ENCODE data around the gene PNP. TPM values are rescaled to one million over a fixed set of nuclear protein-coding genes. Genes with fewer than 3 reads are reported as not detected.

The PNP gene
- total RNA-seq, 4 donors from 2014 or later, result 51.4 to 70.1 (median 53.7) TPM

DNA sequence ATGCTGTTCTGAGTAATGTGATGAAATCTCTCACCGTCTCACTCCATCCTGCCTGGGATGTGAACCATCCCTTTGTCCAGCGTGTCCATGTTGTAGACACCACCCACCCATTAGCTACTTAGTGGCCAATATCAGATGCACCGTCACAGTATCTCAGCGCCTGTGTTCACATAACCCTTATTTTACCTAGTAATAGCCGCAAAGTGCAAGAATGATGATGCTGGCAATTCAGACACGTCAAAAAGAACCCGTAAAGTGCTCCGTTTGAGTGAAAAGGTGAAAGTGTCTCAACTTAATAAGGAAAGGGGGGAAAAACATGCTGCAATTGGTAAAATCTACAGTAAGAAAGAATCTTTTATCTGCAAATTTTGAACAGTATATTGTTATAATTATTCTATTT lies 39.2 kb downstream of the PNP start:
- Histone ChIP-seq H3K9me3 (no peaks in the 10 kb centered on the region), H3K4me1 (no peaks in the 10 kb centered on the region), H3K36me3 (no peaks in the 10 kb centered on the region), H3K27me3 (no peaks in the 10 kb centered on the region), H3K4me3 (no peak overlapping the region), H3K27ac (no peak overlapping the region)
- no peak for DNase-seq
- TF ChIP-seq, protein P1, sequence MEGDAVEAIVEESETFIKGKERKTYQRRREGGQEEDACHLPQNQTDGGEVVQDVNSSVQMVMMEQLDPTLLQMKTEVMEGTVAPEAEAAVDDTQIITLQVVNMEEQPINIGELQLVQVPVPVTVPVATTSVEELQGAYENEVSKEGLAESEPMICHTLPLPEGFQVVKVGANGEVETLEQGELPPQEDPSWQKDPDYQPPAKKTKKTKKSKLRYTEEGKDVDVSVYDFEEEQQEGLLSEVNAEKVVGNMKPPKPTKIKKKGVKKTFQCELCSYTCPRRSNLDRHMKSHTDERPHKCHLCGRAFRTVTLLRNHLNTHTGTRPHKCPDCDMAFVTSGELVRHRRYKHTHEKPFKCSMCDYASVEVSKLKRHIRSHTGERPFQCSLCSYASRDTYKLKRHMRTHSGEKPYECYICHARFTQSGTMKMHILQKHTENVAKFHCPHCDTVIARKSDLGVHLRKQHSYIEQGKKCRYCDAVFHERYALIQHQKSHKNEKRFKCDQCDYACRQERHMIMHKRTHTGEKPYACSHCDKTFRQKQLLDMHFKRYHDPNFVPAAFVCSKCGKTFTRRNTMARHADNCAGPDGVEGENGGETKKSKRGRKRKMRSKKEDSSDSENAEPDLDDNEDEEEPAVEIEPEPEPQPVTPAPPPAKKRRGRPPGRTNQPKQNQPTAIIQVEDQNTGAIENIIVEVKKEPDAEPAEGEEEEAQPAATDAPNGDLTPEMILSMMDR (IDR thresholded peaks at IDR 0.05), result no peak
- no peak for TF ChIP-seq POLR2A (IDR thresholded peaks at IDR 0.05)

DNA sequence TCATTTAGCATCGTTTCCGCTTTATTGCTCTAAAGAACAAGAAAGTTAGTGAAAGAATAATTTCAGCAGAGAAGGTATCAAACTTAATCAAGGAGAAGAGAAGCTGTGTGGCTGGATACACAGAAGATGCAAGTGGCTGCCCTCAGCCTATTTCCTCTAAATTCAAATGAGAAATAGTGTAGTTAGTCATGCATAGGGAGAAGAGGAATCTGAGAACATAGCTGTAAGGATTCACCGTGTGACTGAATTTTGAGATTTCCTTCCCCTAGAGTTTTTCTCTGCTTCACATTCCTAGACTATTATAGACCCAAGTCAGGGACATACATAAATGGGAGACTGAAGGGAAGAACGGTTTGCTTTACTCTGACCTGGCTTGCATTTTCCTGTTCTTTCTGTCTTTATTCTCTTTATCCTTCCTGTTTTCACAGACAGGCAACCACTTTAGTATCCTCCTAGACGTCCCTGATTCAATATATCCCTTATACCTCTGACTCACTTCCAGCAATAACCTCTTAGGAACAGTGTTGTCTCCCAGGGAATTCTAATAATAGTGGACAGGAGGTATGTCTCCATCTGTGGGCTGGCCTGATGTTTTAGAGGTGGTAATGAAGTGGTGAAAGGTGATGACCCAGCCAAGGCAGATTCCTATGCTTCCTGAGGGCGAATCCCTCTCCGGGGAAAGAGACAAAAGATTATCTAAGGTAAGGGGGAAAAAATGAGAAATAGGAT lies 43.1 kb downstream of the PNP start:
- no peak for TF ChIP-seq POLR2A (IDR thresholded peaks at IDR 0.05)
- TF ChIP-seq, protein P1 (IDR thresholded peaks at IDR 0.05), result no peak
- Histone ChIP-seq H3K9me3 (no peaks in the 10 kb centered on the region), H3K4me1 (no peaks in the 10 kb centered on the region), H3K27ac (no peak overlapping the region), H3K4me3 (no peak overlapping the region), H3K36me3 (no peaks in the 10 kb centered on the region), H3K27me3 (no peaks in the 10 kb centered on the region)
- DNase-seq, result no peak

DNA sequence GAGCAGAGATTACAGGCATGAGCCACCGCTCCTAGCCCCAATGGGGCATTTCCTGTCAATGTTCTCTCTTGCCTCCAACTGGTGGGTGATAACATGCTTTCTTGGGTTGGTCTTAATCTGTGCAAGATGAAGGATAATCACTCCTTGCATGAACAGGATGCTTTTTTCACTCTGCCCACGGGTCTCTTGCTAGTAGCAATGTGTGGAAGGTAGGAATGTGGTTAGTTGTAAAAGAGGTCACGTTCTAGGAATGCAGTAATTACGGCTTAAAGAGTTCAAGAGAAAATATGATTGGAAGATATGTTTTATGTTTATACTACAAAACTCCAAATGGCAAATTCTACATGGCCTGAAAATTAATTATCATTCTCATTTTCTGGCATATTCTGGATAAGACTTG lies 46.6 kb downstream of the PNP start:
- H3K9me3 ChIP-seq, result no peaks in the 10 kb centered on the region
- no peak for TF ChIP-seq POLR2A (IDR thresholded peaks at IDR 0.05)
- TF ChIP-seq, protein P1 (IDR thresholded peaks at IDR 0.05), result no peak
- H3K4me1 ChIP-seq, result no peaks in the 10 kb centered on the region
- H3K27me3 ChIP-seq, result no peaks in the 10 kb centered on the region
- DNase-seq, result no peak
- no peak overlapping the region for H3K4me3 ChIP-seq
- no peaks in the 10 kb centered on the region for H3K36me3 ChIP-seq
- H3K27ac ChIP-seq, result no peak overlapping the region

DNA sequence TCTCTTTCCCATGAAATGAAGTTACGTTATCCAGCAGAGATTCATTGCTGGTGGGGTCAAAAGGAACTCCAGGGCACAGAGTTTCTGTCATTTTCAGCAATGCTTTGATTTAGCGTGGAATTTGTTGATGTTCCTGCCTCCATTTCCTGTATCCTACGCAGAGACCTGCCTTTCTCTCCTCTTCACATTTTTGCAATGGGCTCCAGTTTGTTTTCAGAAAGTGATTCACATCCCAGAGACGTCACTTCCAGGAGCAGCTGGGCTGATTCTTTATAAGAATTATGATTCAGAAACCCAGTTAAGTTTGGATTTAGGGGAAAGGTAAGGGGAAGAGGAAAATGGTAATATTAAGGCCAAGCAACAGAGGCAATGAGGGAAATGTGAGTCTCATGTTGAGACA lies 47.7 kb downstream of the PNP start:
- Histone ChIP-seq H3K36me3 (no peaks in the 10 kb centered on the region), H3K27ac (no peak overlapping the region), H3K4me1 (no peaks in the 10 kb centered on the region)

DNA sequence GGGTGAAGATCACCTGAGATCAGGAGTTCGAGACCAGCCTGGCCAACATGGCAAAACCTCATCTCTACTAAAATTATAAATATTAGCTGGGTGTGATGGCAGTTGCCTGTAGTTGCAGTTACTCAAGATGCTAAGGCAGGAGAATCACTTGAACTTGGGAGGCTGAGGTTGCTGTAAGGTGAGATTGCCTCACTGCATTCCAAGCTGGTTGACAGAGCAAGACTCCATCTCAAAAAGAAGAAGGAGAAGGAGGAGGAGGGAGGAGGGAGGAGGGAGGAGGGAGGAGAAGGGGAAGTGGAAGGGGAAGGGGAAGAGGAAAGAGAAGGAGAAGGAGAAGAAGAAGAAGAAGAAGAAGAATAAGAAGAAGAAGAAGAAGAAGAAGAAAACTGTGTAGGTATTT lies 53.1 kb downstream of the PNP start:
- no peak overlapping the region for H3K4me3 ChIP-seq
- no peak overlapping the region for H3K27ac ChIP-seq
- no peak for DNase-seq
- H3K36me3 ChIP-seq, result no peaks in the 10 kb centered on the region
- TF ChIP-seq, protein P1 (IDR thresholded peaks at IDR 0.05), result no peak
- TF ChIP-seq POLR2A (IDR thresholded peaks at IDR 0.05), result no peak
- H3K9me3 ChIP-seq, result no peaks in the 10 kb centered on the region
- H3K4me1 ChIP-seq, result no peaks in the 10 kb centered on the region
- no peaks in the 10 kb centered on the region for H3K27me3 ChIP-seq

More for the DNA sequence above, 47.7 kb downstream of the PNP start:
- Histone ChIP-seq H3K27me3 (no peaks in the 10 kb centered on the region), H3K9me3 (no peaks in the 10 kb centered on the region), H3K4me3 (no peak overlapping the region)
- no peak for DNase-seq
- TF ChIP-seq POLR2A (IDR thresholded peaks at IDR 0.05), result no peak
- TF ChIP-seq, protein P1 (IDR thresholded peaks at IDR 0.05), result no peak
